HepG2 (cell line): ENCODE results near the gene CCDC197. TPM values are rescaled to one million over a fixed set of nuclear protein-coding genes. Genes with fewer than 3 reads are reported as not detected.

Experiments
- AHR ChIP-seq: IDR thresholded peaks from 2 replicates; pipeline ENCODE4 v1.6.1; 2018; ENCODE audit warnings: missing genetic modification reagents, missing compliant biosample characterization
- ATF4 ChIP-seq, 2 experiments: fragments of 450-650 bp in 1 of 2; sonication (generic) in 1 of 2; formaldehyde crosslinking; IDR thresholded peaks; 2 replicates each; pipeline versions ENCODE4 v1.5.0 to v1.8.0; 2020 to 2022; ENCODE audit warnings: mild to moderate bottlenecking in 1 of 2, missing genetic modification reagents in 1 of 2
- ATRX ChIP-seq: sonication (generic); formaldehyde crosslinking; IDR thresholded peaks from 2 replicates; pipeline ENCODE4 v1.4.0; 2020; ENCODE audit warnings: missing genetic modification reagents, borderline replicate concordance
- DPF2 ChIP-seq: sonication (generic); formaldehyde crosslinking; IDR thresholded peaks from 2 replicates; pipeline ENCODE4 v1.4.0; 2020; ENCODE audit warnings: mild to moderate bottlenecking, low read depth, missing genetic modification reagents, borderline replicate concordance
- FOSL2 ChIP-seq: sonication (generic); formaldehyde crosslinking; IDR thresholded peaks from 2 replicates; pipeline ENCODE4 v1.4.0; 2020; ENCODE audit warnings: missing genetic modification reagents
- HNF1B ChIP-seq: sonication (generic); formaldehyde crosslinking; IDR thresholded peaks from 2 replicates; pipeline ENCODE4 v1.5.1; 2020; ENCODE audit warnings: mild to moderate bottlenecking, moderate library complexity, missing genetic modification reagents
- LCORL ChIP-seq, 2 experiments: fragments of 450-650 bp in 1 of 2; sonication (generic) in 1 of 2; formaldehyde crosslinking in 1 of 2; IDR thresholded peaks; 2 replicates each; pipeline versions ENCODE4 v1.5.0 to v1.6.1; 2017 to 2020; ENCODE audit warnings: antibody characterized with exemption in 1 of 2, missing genetic modification reagents in 1 of 2
- MBD4 ChIP-seq: IDR thresholded peaks from 2 replicates; pipeline ENCODE4 v1.6.1; 2012; ENCODE audit warnings: low read length, inconsistent platforms, borderline replicate concordance
- MED1 ChIP-seq: sonication (generic); formaldehyde crosslinking; IDR thresholded peaks from 2 replicates; pipeline ENCODE4 v1.4.0; 2020; ENCODE audit warnings: missing genetic modification reagents
- RAD21 ChIP-seq: fragments of 450-650 bp; formaldehyde crosslinking; IDR thresholded peaks from 2 replicates; pipeline ENCODE4 v1.5.0; 2020; ENCODE audit warnings: mild to moderate bottlenecking
- RFXANK ChIP-seq: IDR thresholded peaks from 2 replicates; pipeline ENCODE4 v1.6.1; 2016
- SMC3 ChIP-seq: IDR thresholded peaks from 2 replicates; pipeline ENCODE4 v1.6.1; 2011; ENCODE audit warnings: low read length, improper control_type of control experiment
- TAF15 ChIP-seq: fragments of 200-400 bp; formaldehyde crosslinking; IDR thresholded peaks from one replicate; pipeline ENCODE4 v1.6.1; 2018; ENCODE audit warnings: mild to moderate bottlenecking, low read depth, low read length; ENCODE audit not compliant: poor library complexity, severe bottlenecking
- TEAD2 ChIP-seq: sonication (generic); formaldehyde crosslinking; IDR thresholded peaks from 2 replicates; pipeline ENCODE4 v1.9.0; 2021; ENCODE audit warnings: missing genetic modification reagents
- TGIF2 ChIP-seq: IDR thresholded peaks from 2 replicates; pipeline ENCODE4 v1.6.1; 2016; ENCODE audit warnings: control low read depth, missing compliant biosample characterization
- ZBTB3 ChIP-seq: sonication (generic); formaldehyde crosslinking; IDR thresholded peaks from 2 replicates; pipeline ENCODE4 v1.4.0; 2020; ENCODE audit warnings: low read depth, mild to moderate bottlenecking, moderate library complexity, missing genetic modification reagents, borderline replicate concordance
- ZBTB42 ChIP-seq: sonication (generic); formaldehyde crosslinking; IDR thresholded peaks from 2 replicates; pipeline ENCODE4 v1.5.0; 2020; ENCODE audit warnings: mild to moderate bottlenecking, missing genetic modification reagents
- ZNF329 ChIP-seq: sonication (generic); formaldehyde crosslinking; IDR thresholded peaks from 2 replicates; pipeline ENCODE4 v1.9.0; 2021; ENCODE audit warnings: low read depth, mild to moderate bottlenecking, missing genetic modification reagents
- ZNF878 ChIP-seq: sonication (generic); formaldehyde crosslinking; IDR thresholded peaks from 2 replicates; pipeline ENCODE4 v1.8.1; 2023; ENCODE audit warnings: mild to moderate bottlenecking, missing genetic modification reagents, moderate library complexity
- polyA plus RNA-seq, 8 experiments: library from polyadenylated mRNA; depleted of rRNA in 3 of 8; stranded (reverse) in 7 of 8; unstranded in 1 of 8; fragments of >200 nt; fragmentation: Illumina TruSeq in 4 of 8; extraction: Trizol in 4 of 8; gene quantifications; 2 replicates each; pipeline versions ENCODE4 v1.2.1 to v1.2.3, GENCODE V29; 2011 to 2016; ENCODE audit warnings: low read depth in 4 of 8, missing spikeins in 1 of 8, mixed read lengths in 1 of 8; ENCODE audit not compliant: insufficient read depth in 1 of 8
- total RNA-seq, 5 experiments: library from RNA; depleted of rRNA; stranded (reverse); fragments of >200 nt; fragmentation: Illumina TruSeq; extraction: Trizol; gene quantifications; 2 replicates each; pipeline ENCODE4 v1.2.3, GENCODE V29; 2016; ENCODE audit warnings: low read depth in 1 of 5
- TF ChIP-seq, protein P1 (sequence below): sonication (generic); formaldehyde crosslinking; IDR thresholded peaks from 2 replicates; pipeline ENCODE4 v1.5.0; 2020; ENCODE audit warnings: mild to moderate bottlenecking, missing genetic modification reagents, moderate library complexity
- TF ChIP-seq, protein P2 (sequence below): sonication (generic); formaldehyde crosslinking; IDR thresholded peaks from 2 replicates; pipeline ENCODE4 v1.8.1; 2023; ENCODE audit warnings: missing genetic modification reagents, inconsistent platforms, borderline replicate concordance
- TF ChIP-seq, protein P3 (sequence below), 2 experiments: sonication (generic) in 1 of 2; formaldehyde crosslinking in 1 of 2; IDR thresholded peaks; 2 replicates each; pipeline versions ENCODE4 v1.5.1 to v1.6.1; 2011 to 2020; ENCODE audit warnings: borderline replicate concordance in 1 of 2, low read depth in 1 of 2, low read length in 1 of 2, mild to moderate bottlenecking in 1 of 2, missing genetic modification reagents in 1 of 2, moderate library complexity in 1 of 2
- TF ChIP-seq, protein P4 (sequence below): sonication (generic); formaldehyde crosslinking; IDR thresholded peaks from 2 replicates; pipeline ENCODE4 v1.4.0; 2020; ENCODE audit warnings: missing genetic modification reagents

The CCDC197 gene
- total and polyA plus RNA-seq, 2 of the 13 experiments (the other 11 are each of a cell fraction or from before 2014, with no cell fraction given), result 0.11 to 0.13 TPM

GRCh38 chr14:93970585-93970964 lies 26.5 kb upstream of the CCDC197 start (continued):
- TF ChIP-seq, protein P1, sequence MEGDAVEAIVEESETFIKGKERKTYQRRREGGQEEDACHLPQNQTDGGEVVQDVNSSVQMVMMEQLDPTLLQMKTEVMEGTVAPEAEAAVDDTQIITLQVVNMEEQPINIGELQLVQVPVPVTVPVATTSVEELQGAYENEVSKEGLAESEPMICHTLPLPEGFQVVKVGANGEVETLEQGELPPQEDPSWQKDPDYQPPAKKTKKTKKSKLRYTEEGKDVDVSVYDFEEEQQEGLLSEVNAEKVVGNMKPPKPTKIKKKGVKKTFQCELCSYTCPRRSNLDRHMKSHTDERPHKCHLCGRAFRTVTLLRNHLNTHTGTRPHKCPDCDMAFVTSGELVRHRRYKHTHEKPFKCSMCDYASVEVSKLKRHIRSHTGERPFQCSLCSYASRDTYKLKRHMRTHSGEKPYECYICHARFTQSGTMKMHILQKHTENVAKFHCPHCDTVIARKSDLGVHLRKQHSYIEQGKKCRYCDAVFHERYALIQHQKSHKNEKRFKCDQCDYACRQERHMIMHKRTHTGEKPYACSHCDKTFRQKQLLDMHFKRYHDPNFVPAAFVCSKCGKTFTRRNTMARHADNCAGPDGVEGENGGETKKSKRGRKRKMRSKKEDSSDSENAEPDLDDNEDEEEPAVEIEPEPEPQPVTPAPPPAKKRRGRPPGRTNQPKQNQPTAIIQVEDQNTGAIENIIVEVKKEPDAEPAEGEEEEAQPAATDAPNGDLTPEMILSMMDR (CRISPR knock-in tag), result peak; percentile 88
- TF ChIP-seq LCORL (IDR thresholded peaks at IDR 0.05) (no peak), LCORL (CRISPR knock-in tag; IDR thresholded peaks at IDR 0.05) (no peak; the same call in 1 of the 2 replicates), ZBTB42 (CRISPR knock-in tag) (no peak), AHR (no peak), MED1 (0 out of 2 replicates have a peak, but pooled peaks have one; percentile 22), ZBTB3 (CRISPR knock-in tag) (no peak), TEAD2 (CRISPR knock-in tag) (no peak), DPF2 (CRISPR knock-in tag) (0 out of 2 replicates have a peak, but pooled peaks have one; percentile 24), ATF4 (CRISPR knock-in tag; IDR thresholded peaks at IDR 0.05) (no peak), TGIF2 (CRISPR knock-in tag) (0 out of 2 replicates have a peak, but pooled peaks have one; percentile 29), FOSL2 (peak; percentile 39; the same call in 1 of the 2 replicates), HNF1B (CRISPR knock-in tag) (no peak), TAF15 (no peak), SMC3 (peak; percentile 90), ZNF329 (no peak), MBD4 (no peak), ATRX (no peak), ZNF878 (no peak), RAD21 (CRISPR knock-in tag) (peak; percentile 85), RFXANK (CRISPR knock-in tag) (no peak)
- TF ChIP-seq, protein P2, sequence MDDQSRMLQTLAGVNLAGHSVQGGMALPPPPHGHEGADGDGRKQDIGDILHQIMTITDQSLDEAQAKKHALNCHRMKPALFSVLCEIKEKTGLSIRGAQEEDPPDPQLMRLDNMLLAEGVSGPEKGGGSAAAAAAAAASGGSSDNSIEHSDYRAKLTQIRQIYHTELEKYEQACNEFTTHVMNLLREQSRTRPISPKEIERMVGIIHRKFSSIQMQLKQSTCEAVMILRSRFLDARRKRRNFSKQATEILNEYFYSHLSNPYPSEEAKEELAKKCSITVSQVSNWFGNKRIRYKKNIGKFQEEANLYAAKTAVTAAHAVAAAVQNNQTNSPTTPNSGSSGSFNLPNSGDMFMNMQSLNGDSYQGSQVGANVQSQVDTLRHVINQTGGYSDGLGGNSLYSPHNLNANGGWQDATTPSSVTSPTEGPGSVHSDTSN (CRISPR knock-in tag), result no peak
- TF ChIP-seq, protein P3, sequence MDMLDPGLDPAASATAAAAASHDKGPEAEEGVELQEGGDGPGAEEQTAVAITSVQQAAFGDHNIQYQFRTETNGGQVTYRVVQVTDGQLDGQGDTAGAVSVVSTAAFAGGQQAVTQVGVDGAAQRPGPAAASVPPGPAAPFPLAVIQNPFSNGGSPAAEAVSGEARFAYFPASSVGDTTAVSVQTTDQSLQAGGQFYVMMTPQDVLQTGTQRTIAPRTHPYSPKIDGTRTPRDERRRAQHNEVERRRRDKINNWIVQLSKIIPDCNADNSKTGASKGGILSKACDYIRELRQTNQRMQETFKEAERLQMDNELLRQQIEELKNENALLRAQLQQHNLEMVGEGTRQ (IDR thresholded peaks at IDR 0.05; ENCODE audit: low read depth, low read length), result peak; percentile 46
- TF ChIP-seq, protein P3 (CRISPR knock-in tag; IDR thresholded peaks at IDR 0.05; ENCODE audit: borderline replicate concordance), result no peak
- TF ChIP-seq, protein P4, sequence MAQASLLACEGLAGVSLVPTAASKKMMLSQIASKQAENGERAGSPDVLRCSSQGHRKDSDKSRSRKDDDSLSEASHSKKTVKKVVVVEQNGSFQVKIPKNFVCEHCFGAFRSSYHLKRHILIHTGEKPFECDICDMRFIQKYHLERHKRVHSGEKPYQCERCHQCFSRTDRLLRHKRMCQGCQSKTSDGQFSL (CRISPR knock-in tag), result no peak
